ENCODE measurements around the gene RNF41. TPM values are rescaled to one million over a fixed set of nuclear protein-coding genes. Genes with fewer than 3 reads are reported as not detected.

The RNF41 gene
- total and polyA plus RNA-seq, 3 donors from 2014 or later: 49.3 to 70.2 (median 63.7) TPM

- Histone ChIP-seq H3K27ac (no peak overlapping the region), H3K4me3 (no peak overlapping the region), H3K36me3 (ENCODE audit: low read depth, missing control alignments) (no peaks in the 10 kb centered on the region), H3K4me1 (peaks cover 25% of the 10 kb centered on the region), H3K9me3 (no peaks in the 10 kb centered on the region), H3K27me3 (no peaks in the 10 kb centered on the region)
- TF ChIP-seq CTCF (IDR thresholded peaks at IDR 0.05) (no peak), POLR2A (IDR thresholded peaks at IDR 0.05) (no peak)
- no peak for DNase-seq
- intact Hi-C loops (cut with DNase I; ENCODE audit: low total_unique reads): loop anchor here (5.0 kb wide), 1 partner anchor 35 kb away; the partner anchor contains the start of gene ESYT1
- WGBS, 2 donors: 58 to 69% methylated on average over 11 of the region's 11 CpGs
Measured at GRCh38 chr12:56162468-56163290, 59.0 kb downstream of the RNF41 start.

GRCh38 chr12:56161690-56162351 lies 59.9 kb downstream of the RNF41 start:
- Histone ChIP-seq H3K36me3 (ENCODE audit: low read depth, missing control alignments) (no peaks in the 10 kb centered on the region), H3K4me1 (peaks cover 31% of the 10 kb centered on the region), H3K9me3 (no peaks in the 10 kb centered on the region), H3K27me3 (no peaks in the 10 kb centered on the region), H3K4me3 (no peak overlapping the region), H3K27ac (peak overlapping the region in 1 of 2 donors; percentile 98)
- intact Hi-C loops (cut with DNase I; ENCODE audit: low total_unique reads): loop anchor here (5.0 kb wide), 1 partner anchor 35 kb away; the partner anchor contains the start of gene ESYT1
- TF ChIP-seq CTCF (IDR thresholded peaks at IDR 0.05) (no peak), POLR2A (IDR thresholded peaks at IDR 0.05) (no peak)
- DNase-seq: no peak
- WGBS, 2 donors: 68 to 73% methylated on average over 10 of the region's 10 CpGs

GRCh38 chr12:56160894-56161689 lies 60.6 kb downstream of the RNF41 start:
- Histone ChIP-seq H3K4me3 (peak overlapping the region in 1 of 2 donors; percentile 85), H3K4me1 (peaks cover 33% of the 10 kb centered on the region), H3K9me3 (no peaks in the 10 kb centered on the region), H3K36me3 (ENCODE audit: low read depth, missing control alignments) (no peaks in the 10 kb centered on the region), H3K27me3 (no peaks in the 10 kb centered on the region), H3K27ac (peak overlapping the region in 1 of 2 donors; percentile 98)
- WGBS, 2 donors: 63% methylated on average over 11 of the region's 11 CpGs
- no peak for TF ChIP-seq POLR2A (IDR thresholded peaks at IDR 0.05)
- TF ChIP-seq CTCF (IDR thresholded peaks at IDR 0.05): no peak
- DNase-seq: no peak
- intact Hi-C loops (cut with DNase I; ENCODE audit: low total_unique reads): loop anchor here (5.0 kb wide), 1 partner anchor 34 kb away; the partner anchor contains the start of gene ESYT1

- intact Hi-C loops (cut with DNase I; ENCODE audit: low total_unique reads): loop anchor here (5.0 kb wide), 1 partner anchor 33 kb away; the partner anchor contains the start of gene ESYT1
- peak overlapping the region; percentile 76 to 85 for H3K4me3 ChIP-seq
- H3K27me3 ChIP-seq: no peaks in the 10 kb centered on the region
- H3K9me3 ChIP-seq: no peaks in the 10 kb centered on the region
- WGBS, 2 donors: 40 to 49% methylated on average over 7 of the region's 7 CpGs
- H3K4me1 ChIP-seq: peaks cover 33% of the 10 kb centered on the region
- TF ChIP-seq CTCF (IDR thresholded peaks at IDR 0.05) (no peak), POLR2A (IDR thresholded peaks at IDR 0.05) (no peak)
- H3K36me3 ChIP-seq (ENCODE audit: low read depth, missing control alignments): no peaks in the 10 kb centered on the region
- peak overlapping the region; percentile 98 to 99 for H3K27ac ChIP-seq
- DNase-seq: no peak
Measured at GRCh38 chr12:56160193-56160763, 61.4 kb downstream of the RNF41 start.

Data from testis (tissue), 3 donors.